H9 (cell line): ENCODE results near the gene MRFAP1. TPM values are rescaled to one million over a fixed set of nuclear protein-coding genes. Genes with fewer than 3 reads are reported as not detected.

Source experiments
- DNase-seq: peaks from one replicate; pipeline ENCODE4 v3.0.0-alpha.2; 2017
- H2AFZ ChIP-seq: one replicate; pipeline ENCODE4 v1.6.1; 2013; ENCODE audit warnings: mild to moderate bottlenecking, low read length, control low read depth, moderate library complexity
- H2AK5ac ChIP-seq: 2 replicates; pipeline ENCODE4 v1.6.1; 2013; ENCODE audit warnings: low read length, control low read depth, mixed read lengths; ENCODE audit not compliant: insufficient read length
- H2BK120ac ChIP-seq: one replicate; pipeline ENCODE4 v1.6.1; 2013; ENCODE audit warnings: low read depth, mild to moderate bottlenecking, low read length, control low read depth, inconsistent platforms; ENCODE audit not compliant: poor library complexity, severe bottlenecking
- H2BK12ac ChIP-seq: 2 replicates; pipeline ENCODE4 v1.6.1; 2013; ENCODE audit warnings: low read length, control low read depth, mixed read lengths, low read depth; ENCODE audit not compliant: insufficient read length
- H2BK15ac ChIP-seq: 2 replicates; pipeline ENCODE4 v1.6.1; 2013; ENCODE audit warnings: low read depth, low read length, control low read depth
- H2BK20ac ChIP-seq: one replicate; pipeline ENCODE4 v1.6.1; 2013; ENCODE audit warnings: low read depth, mild to moderate bottlenecking, low read length, control low read depth, inconsistent platforms; ENCODE audit not compliant: poor library complexity, severe bottlenecking
- H2BK5ac ChIP-seq: 2 replicates; pipeline ENCODE4 v1.6.1; 2013; ENCODE audit warnings: low read length, control low read depth, mixed read lengths; ENCODE audit not compliant: insufficient read length
- H3K14ac ChIP-seq: 2 replicates; pipeline ENCODE4 v1.6.1; 2013; ENCODE audit warnings: low read length, control low read depth; ENCODE audit not compliant: insufficient read depth
- H3K18ac ChIP-seq: 2 replicates; pipeline ENCODE4 v1.6.1; 2013; ENCODE audit warnings: low read depth, mild to moderate bottlenecking, mixed read lengths, low read length, control low read depth; ENCODE audit not compliant: insufficient read length
- H3K23ac ChIP-seq: 2 replicates; pipeline ENCODE4 v1.6.1; 2013; ENCODE audit warnings: low read length, control low read depth, mixed read lengths, low read depth; ENCODE audit not compliant: insufficient read length
- H3K23me2 ChIP-seq: 2 replicates; pipeline ENCODE4 v1.6.1; 2013; ENCODE audit warnings: low read depth, mild to moderate bottlenecking, mixed read lengths, low read length, control low read depth; ENCODE audit not compliant: insufficient read length, poor library complexity, severe bottlenecking
- H3K27ac ChIP-seq: 2 replicates; pipeline ENCODE4 v1.5.1; 2013; ENCODE audit warnings: low read length, control low read depth, mixed read lengths, low read depth; ENCODE audit not compliant: insufficient read length
- H3K27me3 ChIP-seq: 2 replicates; pipeline ENCODE4 v1.6.1; 2013; ENCODE audit warnings: low read length, control low read depth, inconsistent platforms; ENCODE audit not compliant: insufficient read depth
- H3K4ac ChIP-seq: 2 replicates; pipeline ENCODE4 v1.6.1; 2013; ENCODE audit warnings: low read depth, mild to moderate bottlenecking, control low read depth, inconsistent platforms, low read length, moderate library complexity
- H3K4me1 ChIP-seq: 2 replicates; pipeline ENCODE4 v1.6.1; 2013; ENCODE audit warnings: low read length, control low read depth, inconsistent platforms; ENCODE audit not compliant: insufficient read depth
- H3K4me2 ChIP-seq: 2 replicates; pipeline ENCODE4 v1.6.1; 2013; ENCODE audit warnings: low read length, control low read depth, mixed read lengths; ENCODE audit not compliant: insufficient read length, insufficient read depth
- H3K56ac ChIP-seq: 2 replicates; pipeline ENCODE4 v1.6.1; 2013; ENCODE audit warnings: low read depth, mild to moderate bottlenecking, mixed read lengths, low read length, control low read depth; ENCODE audit not compliant: insufficient read length
- H3K79me1 ChIP-seq: 2 replicates; pipeline ENCODE4 v1.6.1; 2013; ENCODE audit warnings: low read depth, mild to moderate bottlenecking, moderate library complexity, low read length, control low read depth, inconsistent platforms; ENCODE audit not compliant: insufficient read depth, poor library complexity, severe bottlenecking
- H3K79me2 ChIP-seq: 2 replicates; pipeline ENCODE4 v1.6.1; 2013; ENCODE audit warnings: low read length, control low read depth, inconsistent platforms; ENCODE audit not compliant: insufficient read depth
- H3K9ac ChIP-seq: 2 replicates; pipeline ENCODE4 v1.6.1; 2013; ENCODE audit warnings: low read length, control low read depth, mixed read lengths; ENCODE audit not compliant: insufficient read length; ENCODE audit errors: extremely low read depth
- H3K9me3 ChIP-seq: one replicate; pipeline ENCODE4 v1.6.1; 2013; ENCODE audit warnings: low read depth, low read length, inconsistent platforms; ENCODE audit not compliant: control insufficient read depth
- H3T11ph ChIP-seq: one replicate; pipeline ENCODE4 v1.6.1; 2013; ENCODE audit warnings: mild to moderate bottlenecking, low read length, control low read depth, inconsistent platforms
- H4K20me1 ChIP-seq: one replicate; pipeline ENCODE4 v1.6.1; 2013; ENCODE audit not compliant: control insufficient read depth, insufficient read length, insufficient read depth
- H4K5ac ChIP-seq: 2 replicates; pipeline ENCODE4 v1.6.1; 2013; ENCODE audit warnings: low read depth, mild to moderate bottlenecking, mixed read lengths, low read length, control low read depth; ENCODE audit not compliant: insufficient read length
- H4K8ac ChIP-seq: replicated peaks from 2 replicates; pipeline ENCODE4 v1.6.1; 2013; ENCODE audit warnings: low read length, control low read depth, mixed read lengths, low read depth; ENCODE audit not compliant: insufficient read length
- H4K91ac ChIP-seq: 2 replicates; pipeline ENCODE4 v1.6.1; 2013; ENCODE audit warnings: low read depth, mild to moderate bottlenecking, moderate library complexity, mixed read lengths, low read length, control low read depth; ENCODE audit not compliant: insufficient read length
- H3K27ac Mint-ChIP-seq, 3 experiments: 2 replicates in 2 of 3; 3 replicates in 1 of 3; pipeline ENCODE4 v1.8.0; 2020 to 2021; ENCODE audit warnings: mixed read lengths in 3 of 3, mild to moderate bottlenecking in 1 of 3, moderate library complexity in 1 of 3
- H3K27me3 Mint-ChIP-seq: 2 replicates; pipeline ENCODE4 v1.8.0; 2021; ENCODE audit warnings: low read depth, mild to moderate bottlenecking, moderate library complexity, mixed read lengths
- H3K36me3 Mint-ChIP-seq, 3 experiments: 2 replicates in 2 of 3; 3 replicates in 1 of 3; pipeline ENCODE4 v1.8.0; 2020 to 2021; ENCODE audit warnings: low read depth in 3 of 3, mixed read lengths in 3 of 3; ENCODE audit not compliant: insufficient read depth in 1 of 3
- H3K4me1 Mint-ChIP-seq, 2 experiments: 2 replicates each; pipeline ENCODE4 v1.8.0; 2020; ENCODE audit warnings: mixed read lengths in 2 of 2
- H3K4me3 Mint-ChIP-seq, 2 experiments: 2 replicates in 1 of 2; 3 replicates in 1 of 2; pipeline ENCODE4 v1.8.0; 2020 to 2021; ENCODE audit warnings: mild to moderate bottlenecking in 2 of 2, mixed read lengths in 2 of 2, moderate library complexity in 1 of 2
- H3K9me3 Mint-ChIP-seq, 2 experiments: 2 replicates in 1 of 2; 3 replicates in 1 of 2; pipeline ENCODE4 v1.8.0; 2020; ENCODE audit warnings: mild to moderate bottlenecking in 2 of 2, mixed read lengths in 2 of 2, moderate library complexity in 1 of 2
- CTCF ChIP-seq: fragments of 200-600 bp; sonication (generic); conservative IDR thresholded peaks from 3 replicates; pipeline ENCODE4 v1.8.0; 2021; ENCODE audit warnings: antibody characterized with exemption, mild to moderate bottlenecking
- WGBS: extraction: QIAGEN DNeasy Blood & Tissue Kit; methylation state at CpG from one replicate; pipeline ENCODE4 v1.1.7; 2013; ENCODE audit warnings: missing lambda C conversion rate, low lambda C conversion rate, mixed read lengths; ENCODE audit not compliant: insufficient read length; ENCODE audit errors: extremely low coverage; 5-methylcytosine and 5-hydroxymethylcytosine counted together
- total RNA-seq: library from RNA; stranded (reverse); gene quantifications from 2 replicates; pipeline ENCODE4 v1.2.1, GENCODE V29; 2021

The MRFAP1 gene
- total RNA-seq, 1 experiment from 2014 or later, result 328 TPM

- no peak for DNase-seq
- peak overlapping the region; percentile 99 to 100 for H3K4me3 Mint-ChIP-seq
- no CpG with 5 or more reads among the region's 50 CpGs for WGBS
These were observed 882 bp downstream of the MRFAP1 start for GRCh38 chr4:6641164-6641970.

More at GRCh38 chr4:6641164-6641970, 882 bp downstream of the MRFAP1 start:
- H4K20me1 ChIP-seq, result no peaks in the 10 kb centered on the region
- Mint-ChIP-seq H3K4me1 (peaks cover 19 to 24% of the 10 kb centered on the region in 2 experiments), H3K36me3 (peaks cover 22 to 26% (median 25%) of the 10 kb centered on the region in 3 experiments), H3K27me3 (peaks cover 1% of the 10 kb centered on the region; the same call in 1 of the 2 replicates), H3K27ac (peak overlapping the region; percentile 99), H3K9me3 (peaks cover 2 to 3% of the 10 kb centered on the region in 2 experiments; a peak in 1 of 5 replicates)
- peaks cover 10% of the 10 kb centered on the region for H3K79me2 ChIP-seq
- H4K91ac ChIP-seq, result no peak overlapping the region
- no peak overlapping the region for H2BK120ac ChIP-seq
- no peak overlapping the region for H3K4ac ChIP-seq
- no peaks in the 10 kb centered on the region for H3K4me1 ChIP-seq
- peak overlapping the region; percentile 95 for H3K4me2 ChIP-seq
- H3T11ph ChIP-seq, result no peak overlapping the region
- H3K27me3 ChIP-seq, result no peaks in the 10 kb centered on the region
- H2BK12ac ChIP-seq, result no peak overlapping the region
- H3K27ac ChIP-seq, result peak overlapping the region; percentile 51
- peak overlapping the region; percentile 79 for H3K18ac ChIP-seq
- no peak overlapping the region for H3K23ac ChIP-seq
- H3K79me1 ChIP-seq, result peaks cover 8% of the 10 kb centered on the region
- no peak overlapping the region for H2AK5ac ChIP-seq
- no peak overlapping the region for H4K5ac ChIP-seq
- peaks cover 14% of the 10 kb centered on the region for H3K23me2 ChIP-seq
- no peak overlapping the region for H2BK5ac ChIP-seq
- H3K9me3 ChIP-seq, result no peaks in the 10 kb centered on the region
- no peak overlapping the region for H2AFZ ChIP-seq
- no peak overlapping the region for H3K56ac ChIP-seq
- no peak overlapping the region for H2BK15ac ChIP-seq
- H3K9ac ChIP-seq, result peak overlapping the region; percentile 95
- H3K14ac ChIP-seq, result peak overlapping the region; percentile 95
- H2BK20ac ChIP-seq, result no peak overlapping the region
- TF ChIP-seq CTCF, result no peak
- H4K8ac ChIP-seq, result no peak overlapping the region
